Measurements from ENCODE around the gene TKT.

DNA sequence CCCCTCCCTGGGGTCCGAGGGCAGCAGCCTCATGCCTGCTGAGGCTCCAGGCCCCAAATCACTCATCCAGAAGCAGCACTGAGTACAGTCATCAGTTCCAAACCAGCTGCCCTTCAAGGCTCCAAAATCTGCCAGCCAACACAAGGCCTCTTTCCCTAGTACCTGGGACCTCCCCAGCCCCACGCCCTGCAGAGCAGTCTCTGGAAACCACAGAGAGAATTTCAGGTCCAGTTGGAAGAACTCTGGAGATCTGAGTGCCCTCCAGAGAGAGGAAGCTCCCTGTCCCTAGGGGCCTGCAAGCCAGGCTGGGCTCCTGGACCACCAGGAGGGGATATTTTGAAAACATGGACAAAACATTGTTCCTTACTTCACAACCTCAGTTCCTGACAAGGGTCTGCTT, 26.2 kb downstream of the TKT start:
- TF ChIP-seq, protein P1, sequence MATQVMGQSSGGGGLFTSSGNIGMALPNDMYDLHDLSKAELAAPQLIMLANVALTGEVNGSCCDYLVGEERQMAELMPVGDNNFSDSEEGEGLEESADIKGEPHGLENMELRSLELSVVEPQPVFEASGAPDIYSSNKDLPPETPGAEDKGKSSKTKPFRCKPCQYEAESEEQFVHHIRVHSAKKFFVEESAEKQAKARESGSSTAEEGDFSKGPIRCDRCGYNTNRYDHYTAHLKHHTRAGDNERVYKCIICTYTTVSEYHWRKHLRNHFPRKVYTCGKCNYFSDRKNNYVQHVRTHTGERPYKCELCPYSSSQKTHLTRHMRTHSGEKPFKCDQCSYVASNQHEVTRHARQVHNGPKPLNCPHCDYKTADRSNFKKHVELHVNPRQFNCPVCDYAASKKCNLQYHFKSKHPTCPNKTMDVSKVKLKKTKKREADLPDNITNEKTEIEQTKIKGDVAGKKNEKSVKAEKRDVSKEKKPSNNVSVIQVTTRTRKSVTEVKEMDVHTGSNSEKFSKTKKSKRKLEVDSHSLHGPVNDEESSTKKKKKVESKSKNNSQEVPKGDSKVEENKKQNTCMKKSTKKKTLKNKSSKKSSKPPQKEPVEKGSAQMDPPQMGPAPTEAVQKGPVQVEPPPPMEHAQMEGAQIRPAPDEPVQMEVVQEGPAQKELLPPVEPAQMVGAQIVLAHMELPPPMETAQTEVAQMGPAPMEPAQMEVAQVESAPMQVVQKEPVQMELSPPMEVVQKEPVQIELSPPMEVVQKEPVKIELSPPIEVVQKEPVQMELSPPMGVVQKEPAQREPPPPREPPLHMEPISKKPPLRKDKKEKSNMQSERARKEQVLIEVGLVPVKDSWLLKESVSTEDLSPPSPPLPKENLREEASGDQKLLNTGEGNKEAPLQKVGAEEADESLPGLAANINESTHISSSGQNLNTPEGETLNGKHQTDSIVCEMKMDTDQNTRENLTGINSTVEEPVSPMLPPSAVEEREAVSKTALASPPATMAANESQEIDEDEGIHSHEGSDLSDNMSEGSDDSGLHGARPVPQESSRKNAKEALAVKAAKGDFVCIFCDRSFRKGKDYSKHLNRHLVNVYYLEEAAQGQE (IDR thresholded peaks at IDR 0.05; ENCODE audit: insufficient read depth in 1 of 2, low read depth in 2 of 2, low read length in 2 of 2) = no peak
- no peak for TF ChIP-seq SIN3A (IDR thresholded peaks at IDR 0.05; ENCODE audit: borderline replicate concordance, insufficient read depth, low read length)
- no peak for TF ChIP-seq POLR2AphosphoS5 (IDR thresholded peaks at IDR 0.05; ENCODE audit: low read depth, low read length)
- no peak for TF ChIP-seq FOXP2 (optimal IDR thresholded peaks at IDR 0.05; ENCODE audit: borderline replicate concordance, extremely low read depth, extremely low read length, insufficient read depth)
